GM19043 (cell line): ENCODE data around the gene IGSF3.

Experiments used
- ATAC-seq: cut with Tn5 transposase; IDR thresholded peaks from one replicate; pipeline ENCODE4 v1.9.1; 2021; ENCODE audit warnings: low read depth; ENCODE audit not compliant: unreplicated experiment

IGSF3 gene

DNA sequence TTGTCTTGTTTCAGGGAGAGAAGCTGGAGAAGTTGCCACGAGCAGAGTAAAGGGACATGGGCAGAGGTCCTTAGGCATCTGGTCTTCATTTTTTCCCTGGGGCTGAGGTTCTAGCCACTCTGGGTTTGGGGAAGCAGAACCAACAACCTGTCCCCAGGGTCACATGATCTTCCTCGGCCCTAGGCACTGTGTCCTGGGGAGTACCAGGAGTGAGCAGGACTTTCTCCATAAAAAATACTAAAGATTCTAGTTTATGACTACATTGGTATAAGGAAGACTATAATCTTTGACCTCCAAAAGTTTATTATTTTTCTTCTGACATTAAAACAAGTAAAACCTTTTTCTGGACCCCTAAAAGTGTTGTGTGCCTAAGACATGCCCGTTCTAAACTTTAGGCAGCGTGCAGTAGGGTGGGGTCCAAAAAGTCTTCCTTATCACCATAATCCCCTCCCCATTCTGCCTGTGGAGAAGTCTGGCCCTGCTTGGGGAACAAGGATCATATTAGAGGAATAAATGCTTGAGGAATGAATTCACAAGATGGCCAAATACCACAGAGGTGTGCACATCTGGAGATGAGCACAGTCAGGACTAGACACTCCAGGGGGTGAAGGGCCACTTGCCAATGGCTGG, 19.3 kb upstream of the IGSF3 start:
- ATAC-seq: no peak

DNA sequence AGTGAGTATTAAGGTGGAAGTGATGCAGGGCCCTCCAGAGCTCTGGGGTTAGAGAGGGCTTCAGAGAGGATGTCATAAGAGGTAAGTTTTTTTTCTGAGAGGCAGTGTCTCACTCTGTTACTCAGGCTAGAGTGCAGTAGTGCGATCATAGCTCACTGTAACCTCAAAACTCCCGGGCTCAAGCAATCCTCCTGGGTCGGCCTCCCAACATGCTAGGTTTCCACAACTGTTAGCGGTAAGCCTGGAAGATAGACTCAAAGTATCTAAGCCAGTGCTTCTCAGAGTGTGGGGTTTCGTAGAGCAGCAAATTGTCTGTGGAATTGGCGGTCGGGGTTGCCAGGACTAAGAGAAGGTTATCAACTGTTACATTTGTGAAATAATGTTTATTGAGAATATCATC, 18.6 kb upstream of the IGSF3 start:
- no peak for ATAC-seq

DNA sequence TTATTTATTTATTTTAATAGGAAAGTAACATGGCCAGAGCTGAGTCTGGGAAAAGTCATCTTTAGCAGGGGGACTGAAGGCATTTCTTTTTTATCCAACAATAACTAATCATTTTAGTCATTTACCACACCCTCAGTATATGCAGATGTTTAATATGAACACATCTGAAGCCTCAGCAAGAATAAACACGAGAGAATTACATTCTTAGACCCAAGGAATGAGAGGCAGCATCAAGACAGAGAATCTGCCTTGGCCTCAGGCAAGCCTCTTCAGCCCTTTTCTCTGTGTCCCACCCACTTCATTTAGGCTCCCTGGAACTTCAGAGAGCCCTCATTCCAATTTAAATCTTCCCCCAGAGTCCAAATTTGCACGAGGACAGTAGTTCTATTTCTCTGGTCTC, 17.0 kb upstream of the IGSF3 start:
- ATAC-seq: no peak

DNA sequence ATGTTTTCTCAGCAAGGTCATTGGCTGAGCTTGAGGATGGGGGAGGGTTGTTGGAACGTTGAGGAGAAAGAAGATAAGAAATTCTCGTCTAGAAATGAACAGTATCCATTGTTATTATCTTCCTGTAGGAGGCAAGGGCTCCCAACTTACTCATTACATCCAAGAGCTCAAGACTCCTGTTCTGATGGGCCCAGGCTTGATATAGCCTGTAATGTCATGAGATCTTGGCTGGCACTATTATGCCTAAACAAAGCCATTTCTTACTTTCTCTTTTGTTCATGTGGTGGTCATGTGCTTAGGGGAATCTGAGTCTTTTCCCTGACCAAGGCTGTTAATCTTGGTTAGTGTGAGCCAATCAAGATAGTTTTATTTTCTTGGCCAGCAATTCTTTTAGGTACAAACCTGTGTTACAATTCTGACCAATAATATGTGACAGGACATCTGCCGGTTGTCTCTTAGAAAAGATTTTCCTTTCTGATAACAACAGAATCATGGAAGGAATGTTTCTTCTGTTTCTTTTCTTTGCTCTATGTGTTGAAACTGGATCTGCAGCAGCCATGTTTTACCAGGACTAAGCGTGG, 15.2 kb upstream of the IGSF3 start:
- ATAC-seq: no peak

DNA sequence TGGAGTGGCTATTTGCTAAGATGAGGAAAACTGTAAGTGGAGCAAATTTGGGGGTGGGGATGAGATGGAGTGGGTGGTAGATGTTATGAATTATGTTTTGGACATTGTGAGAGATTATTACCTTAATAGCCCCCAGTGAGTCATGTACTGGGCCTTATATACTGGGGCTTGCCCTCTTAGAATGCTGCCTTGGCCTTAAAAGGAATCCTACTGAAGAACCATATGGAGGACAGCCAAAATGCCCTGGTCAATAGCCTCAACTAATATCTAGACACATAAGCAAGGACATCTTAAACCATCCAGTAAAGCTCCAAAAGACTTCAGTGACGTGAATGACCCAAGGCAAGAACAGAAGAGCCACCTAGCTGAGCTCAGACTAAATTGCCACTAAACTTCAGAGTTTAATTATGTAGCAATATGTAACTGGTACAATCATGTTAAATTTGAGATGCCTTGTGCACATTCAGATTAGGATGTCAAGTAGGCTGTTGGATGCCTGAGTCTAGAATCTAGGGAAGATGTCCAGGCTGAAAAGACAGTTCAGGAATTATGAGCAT, 13.9 kb upstream of the IGSF3 start:
- ATAC-seq: no peak

DNA sequence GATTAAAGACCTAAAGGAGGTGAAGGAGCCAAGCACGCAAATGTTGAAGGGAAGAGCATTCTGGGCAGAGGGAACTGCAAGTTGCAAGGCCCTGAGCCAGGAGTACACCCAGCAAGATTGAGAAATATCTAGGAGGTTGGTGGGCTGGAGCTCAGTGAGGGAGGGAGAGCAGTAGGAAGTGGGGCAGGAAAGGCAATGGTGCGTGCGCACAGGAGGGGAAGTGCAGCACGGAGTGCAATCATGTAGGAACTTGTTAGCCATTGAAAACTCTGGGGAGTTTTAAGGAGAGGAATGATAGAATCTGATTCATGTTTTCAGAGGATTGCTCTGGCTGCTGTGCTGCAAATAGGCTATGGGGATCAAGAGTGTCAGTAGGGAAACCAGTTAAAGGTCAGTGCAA, 13.2 kb upstream of the IGSF3 start:
- no peak for ATAC-seq

DNA sequence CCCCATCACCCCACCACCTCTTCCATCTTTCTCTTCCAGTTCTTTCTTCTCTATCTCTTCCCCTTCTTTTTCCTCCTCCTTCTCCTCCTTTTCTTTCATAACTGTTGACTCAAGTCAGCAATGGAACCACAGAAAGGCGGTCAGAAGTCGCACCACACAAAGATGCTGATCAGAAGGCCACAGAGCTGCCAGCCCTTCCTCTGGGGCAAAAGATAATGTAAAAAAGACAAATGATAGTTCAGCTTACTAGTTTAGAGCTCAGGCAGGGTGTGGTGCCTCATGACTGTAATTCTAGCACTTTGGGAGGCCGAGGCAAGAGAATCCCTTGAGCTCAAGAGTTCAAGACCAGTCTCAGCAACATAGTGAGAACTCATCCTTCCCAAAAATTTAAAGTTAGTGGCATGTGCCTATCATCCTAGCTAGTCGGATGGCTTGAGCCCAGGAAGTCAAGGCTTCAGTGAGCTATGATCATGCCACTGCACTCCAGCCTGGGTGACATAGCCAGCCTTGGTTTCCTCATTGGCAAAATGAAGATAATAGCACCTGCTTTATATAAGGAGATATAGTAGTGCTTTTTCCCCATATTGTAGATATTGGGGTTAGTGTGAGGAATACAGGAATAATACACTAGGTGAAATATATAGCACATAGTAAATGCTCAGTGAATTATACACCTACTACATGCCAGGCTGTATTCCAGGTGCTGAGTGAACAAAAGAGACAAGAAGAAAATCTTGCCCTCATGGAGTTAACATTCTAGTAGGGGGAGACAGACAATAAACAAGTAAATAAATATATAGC, 12.5 kb upstream of the IGSF3 start:
- ATAC-seq: no peak

DNA sequence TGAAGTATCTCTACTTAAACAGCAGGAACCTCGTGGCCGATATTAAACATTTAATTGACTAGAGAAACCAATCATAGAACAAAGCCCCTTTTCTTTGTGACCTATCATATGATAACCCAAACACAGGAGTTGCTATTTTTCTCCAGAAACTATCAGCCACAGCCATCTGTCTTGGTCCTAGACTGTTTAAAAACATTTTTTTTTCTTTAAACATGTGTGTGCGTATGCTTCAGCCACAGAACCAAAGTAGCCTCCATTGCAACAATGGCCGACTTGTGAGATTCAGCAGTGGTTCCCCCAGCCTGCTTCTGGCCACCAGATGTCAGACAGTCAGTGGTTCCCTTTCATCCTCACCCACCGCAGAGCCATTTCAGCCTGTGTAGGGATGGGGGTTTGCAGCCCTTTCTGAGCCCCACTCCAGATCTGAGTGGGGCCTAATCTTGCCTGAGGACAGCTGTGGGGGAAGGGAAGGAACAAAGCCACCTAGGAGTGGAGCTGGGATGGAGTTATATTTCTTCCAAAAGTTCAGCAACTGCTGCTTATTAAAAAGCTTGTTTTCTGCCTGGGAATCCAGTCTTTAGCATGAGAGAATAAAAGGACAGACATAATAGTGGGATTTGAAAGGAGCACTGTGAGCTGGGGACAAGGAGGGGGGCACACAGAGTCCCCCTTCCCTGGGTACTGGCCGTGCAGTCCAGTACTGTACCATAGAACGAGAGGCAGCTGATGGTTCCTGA, 11.7 kb upstream of the IGSF3 start:
- no peak for ATAC-seq

DNA sequence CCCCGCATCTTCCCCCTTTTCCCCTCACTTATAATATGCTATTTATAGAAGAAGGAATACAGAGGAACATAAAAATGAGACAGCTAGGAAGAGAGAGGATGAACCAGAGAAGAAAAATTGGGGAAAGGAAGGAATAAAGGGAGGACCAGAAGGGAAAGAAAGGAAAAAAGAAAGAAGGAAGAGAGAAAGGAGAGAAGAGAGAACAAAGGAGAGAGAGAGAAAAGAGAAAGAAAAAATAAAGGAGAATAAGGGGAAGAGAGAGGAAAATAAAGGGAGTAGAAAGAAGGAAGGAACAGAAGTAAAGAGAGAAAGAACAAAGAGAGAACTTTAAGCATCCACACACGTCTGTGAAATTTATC, 11.2 kb upstream of the IGSF3 start:
- no peak for ATAC-seq

DNA sequence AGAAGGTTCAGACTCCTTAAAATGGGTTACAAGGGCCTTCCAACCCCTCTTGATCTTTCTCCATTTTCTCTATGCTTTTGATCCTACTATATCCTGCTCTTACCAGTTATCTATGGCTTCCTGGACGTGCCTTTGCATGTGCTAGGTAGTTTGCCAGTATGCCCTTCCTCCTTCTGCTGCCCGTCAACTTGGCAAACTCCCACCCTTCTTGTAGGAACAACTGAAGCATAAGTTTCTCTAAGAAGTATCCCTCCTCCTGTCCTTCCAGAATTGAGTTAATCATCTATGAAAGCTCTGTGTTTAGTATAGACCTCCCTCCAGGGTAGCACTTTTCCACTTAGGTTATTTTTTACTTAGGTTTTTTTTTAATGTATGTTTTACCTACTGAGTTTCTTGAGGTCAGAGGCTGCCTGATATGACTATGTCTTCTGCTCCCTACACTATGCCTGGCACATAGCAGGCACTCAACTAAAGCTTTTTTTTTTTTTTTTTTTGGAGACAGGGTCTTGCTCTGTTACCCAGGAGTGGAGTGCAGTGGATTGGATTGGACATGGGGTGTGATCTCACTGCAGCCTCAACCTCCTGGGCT, 10.0 kb upstream of the IGSF3 start:
- no peak for ATAC-seq

DNA sequence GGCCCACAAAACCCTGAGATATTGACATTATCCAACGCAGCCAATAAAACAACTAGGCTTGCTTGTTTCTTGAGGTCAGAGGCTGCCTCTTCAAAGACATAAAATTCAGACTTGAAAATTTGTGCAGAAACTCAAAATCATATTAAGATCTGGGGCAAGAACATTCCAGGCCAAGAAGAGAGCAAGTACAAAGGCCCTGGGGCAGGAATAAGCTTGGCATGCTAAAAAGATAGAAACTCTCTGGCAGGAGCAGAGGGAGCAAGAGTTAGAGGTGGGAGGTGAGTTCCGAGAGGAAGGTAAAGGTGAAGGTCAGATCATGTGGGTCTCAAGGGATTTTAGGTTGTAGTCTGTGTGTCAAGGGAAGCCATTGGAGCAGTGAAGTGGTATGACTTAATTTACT, 8.8 kb upstream of the IGSF3 start:
- ATAC-seq: no peak

DNA sequence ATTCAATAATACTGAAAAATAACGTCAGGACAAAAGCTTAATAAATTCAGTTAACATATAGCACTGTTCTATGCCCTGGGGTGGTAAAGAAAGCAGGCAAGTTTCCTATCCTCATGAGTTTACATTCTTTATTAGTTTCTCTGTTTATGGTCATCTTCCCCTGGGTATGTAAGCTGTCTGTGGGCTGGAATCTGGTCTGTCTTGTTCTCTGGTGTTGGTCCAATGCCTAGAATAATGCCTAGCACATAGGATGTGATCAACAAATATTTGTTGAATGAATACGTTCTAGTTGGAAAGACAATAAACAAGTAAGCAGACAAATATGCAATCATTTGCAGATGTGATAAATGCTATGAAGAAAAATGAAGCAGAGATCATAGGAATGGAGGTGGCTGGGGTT, 7.2 kb upstream of the IGSF3 start:
- ATAC-seq: no peak

DNA sequence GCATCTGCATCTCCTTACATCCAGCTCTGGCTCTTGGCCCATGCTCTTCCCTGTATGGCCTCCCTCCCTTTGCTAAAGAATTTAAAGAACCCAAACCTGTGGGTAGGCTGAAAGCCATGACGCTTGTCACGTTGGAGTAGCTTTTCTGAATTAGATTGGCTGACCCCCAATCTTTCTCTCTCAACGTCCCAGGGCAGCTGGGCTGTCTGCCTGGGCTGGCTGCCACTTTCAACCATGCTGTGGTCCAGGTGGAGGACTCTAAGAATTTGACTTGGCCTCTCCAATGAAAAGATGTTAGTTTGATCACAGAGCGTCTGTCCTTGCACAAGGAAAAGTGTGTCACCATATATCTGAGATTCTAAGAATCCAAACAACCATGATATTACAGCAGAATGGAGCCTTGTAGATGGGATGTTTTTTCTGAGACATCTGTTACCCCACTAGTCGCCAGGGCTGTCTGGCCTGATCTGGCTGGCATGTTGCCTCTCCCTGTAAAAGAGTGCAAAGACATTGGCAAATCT, 6.5 kb upstream of the IGSF3 start:
- no peak for ATAC-seq

DNA sequence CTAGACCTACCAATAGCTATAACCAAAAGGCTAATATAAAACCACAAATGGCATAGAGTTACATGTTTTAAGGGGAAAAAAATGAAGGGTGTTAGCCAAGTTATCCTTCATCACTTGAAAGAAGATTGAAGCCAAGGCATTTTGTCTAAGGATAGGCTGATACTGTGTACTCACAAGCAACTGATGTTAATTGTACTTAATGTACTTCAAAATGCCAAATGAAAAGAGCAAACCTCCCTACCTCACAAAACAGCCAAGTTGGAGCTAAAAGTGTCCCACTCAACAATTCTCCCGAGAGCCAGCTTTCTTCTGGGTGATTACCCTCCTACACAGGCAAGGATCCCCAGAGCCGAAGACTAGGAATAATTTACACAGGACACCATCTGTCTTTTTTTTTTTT, 4.4 kb upstream of the IGSF3 start:
- ATAC-seq: no peak

DNA sequence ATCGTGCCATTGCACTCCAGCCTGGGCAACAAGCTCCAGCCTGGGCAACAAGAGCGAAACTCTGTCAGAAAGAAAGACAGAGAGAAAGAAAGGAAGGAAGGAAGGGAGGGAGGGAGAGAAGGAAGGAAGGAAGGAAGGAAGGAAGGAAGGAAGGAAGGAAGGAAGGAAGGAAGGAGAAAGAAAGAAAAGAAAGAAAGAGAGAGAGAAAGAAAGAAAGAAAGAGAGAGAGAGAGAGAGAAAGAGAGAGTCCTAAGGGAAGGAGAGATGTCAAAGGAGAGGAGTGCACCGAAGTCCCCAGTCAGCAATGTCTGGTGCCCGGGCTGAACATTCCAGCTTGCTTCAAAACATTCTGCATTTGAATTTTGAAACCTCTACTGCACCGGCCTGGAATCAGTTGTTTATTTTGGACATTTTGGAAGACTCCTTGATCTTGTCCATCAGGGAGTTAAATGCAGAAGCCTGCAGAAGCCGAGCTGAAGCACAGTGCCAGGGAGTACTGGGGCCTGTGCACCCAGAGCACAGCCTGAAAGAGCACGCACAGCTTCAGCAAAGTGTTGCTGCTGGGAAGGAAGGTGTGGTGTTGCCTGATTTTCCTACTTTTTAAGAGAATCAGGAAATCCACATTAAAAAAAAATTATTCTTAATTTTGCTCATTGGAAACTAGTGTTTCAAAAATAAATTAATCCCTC, 3.7 kb upstream of the IGSF3 start:
- ATAC-seq: no peak

DNA sequence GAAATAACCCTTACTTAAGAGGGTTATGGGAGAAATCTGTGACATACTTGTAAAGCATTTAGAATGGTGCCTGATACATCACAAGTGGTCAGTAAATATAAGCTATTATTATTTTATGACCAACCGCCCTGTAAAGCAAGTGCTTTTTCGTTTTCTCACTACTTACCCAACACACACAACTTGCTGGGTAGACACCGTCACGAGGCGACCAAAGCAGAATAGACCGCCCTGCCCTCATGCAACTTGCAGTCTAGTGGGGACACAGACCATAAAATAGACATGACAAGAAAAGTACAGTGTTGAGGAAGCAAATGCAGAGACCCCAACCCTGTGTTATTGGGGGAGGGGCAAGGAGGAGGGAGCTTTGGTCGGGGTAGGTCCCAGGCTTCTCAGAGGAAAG, 744 bp upstream of the IGSF3 start:
- no peak for ATAC-seq

DNA sequence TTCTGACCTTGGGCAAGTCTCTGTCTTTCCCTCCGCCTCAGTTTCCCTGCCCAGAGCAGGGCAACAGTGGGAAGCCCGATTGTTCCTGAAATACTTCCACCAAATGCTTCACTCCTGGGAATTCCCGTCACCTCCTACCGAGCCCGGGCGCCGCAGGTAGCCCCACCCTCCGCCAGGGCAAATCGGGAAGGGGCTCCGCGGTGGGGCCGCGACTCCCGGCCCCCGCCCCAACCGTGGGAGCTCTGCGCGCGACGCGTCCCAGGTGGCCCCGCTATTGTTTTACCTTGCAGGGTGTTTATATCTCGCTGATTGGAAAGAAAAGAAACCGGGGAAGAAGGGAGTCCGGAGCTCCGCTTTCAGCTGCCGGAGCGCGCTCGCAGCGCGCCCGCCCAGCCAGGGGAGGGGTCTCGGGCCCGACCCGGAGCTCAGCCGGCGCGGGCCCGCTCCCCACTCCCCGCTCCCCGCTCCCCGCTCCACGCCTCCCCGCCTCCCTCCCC, 407 bp downstream of the IGSF3 start:
- no peak for ATAC-seq

DNA sequence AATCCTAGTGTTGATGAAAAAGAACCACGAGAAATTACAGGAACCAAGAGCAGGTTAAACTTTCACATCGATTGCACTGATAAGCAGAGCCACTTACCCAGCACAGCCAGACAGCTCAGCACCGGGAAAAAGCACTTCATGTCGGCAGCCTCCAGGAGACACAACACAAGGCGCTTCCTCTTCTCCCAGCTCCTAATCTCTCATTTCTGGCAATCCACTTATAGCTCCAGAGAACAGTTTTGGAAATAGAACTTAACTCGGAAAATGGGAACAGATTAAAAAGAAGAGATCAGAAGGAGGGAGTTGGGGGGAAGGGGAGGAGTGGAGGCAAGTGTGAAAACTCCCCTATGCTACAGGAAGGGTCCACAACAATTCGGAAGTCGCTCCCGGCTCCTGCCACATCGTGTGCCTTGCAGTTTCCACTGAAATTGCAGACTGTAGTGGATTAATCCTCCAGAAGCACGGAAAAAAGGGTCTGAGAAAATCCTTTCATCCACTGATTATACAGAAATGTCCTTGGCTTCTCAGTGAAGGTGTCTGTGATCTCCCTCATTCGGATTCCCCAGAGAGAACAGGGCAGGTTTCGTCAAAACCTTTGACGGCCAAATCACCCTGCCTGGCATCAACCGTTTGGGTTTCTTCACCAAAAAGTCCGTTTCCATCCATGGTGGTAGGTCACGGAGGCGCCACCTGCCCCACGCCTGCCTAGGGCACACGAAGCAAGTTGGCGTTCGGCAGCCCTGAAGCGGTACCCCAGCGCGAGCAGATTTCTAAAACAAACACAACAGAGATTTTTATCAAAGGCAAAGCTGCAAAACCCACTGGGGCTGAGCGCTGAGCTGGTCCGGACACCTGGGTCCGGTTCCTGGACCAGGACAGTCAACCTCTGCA, 1.1 kb downstream of the IGSF3 start:
- ATAC-seq: no peak

DNA sequence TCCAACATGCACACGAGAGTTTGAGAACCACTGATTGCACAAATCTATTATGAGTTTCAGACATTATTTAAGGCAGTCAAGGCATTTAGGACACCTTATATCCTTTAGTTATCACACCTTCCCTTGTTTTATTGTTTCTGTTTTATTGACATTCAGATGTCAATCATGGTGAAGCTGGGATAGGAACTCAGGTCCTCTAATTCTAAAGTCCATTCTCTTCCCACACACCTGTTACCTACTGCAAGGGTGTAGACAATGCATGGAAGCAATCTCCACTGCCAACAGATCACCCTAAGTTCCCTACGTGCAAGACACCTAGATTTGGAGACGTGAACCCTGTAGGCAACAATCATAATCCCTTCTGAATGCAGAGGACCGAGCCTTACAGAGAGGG, 2.6 kb downstream of the IGSF3 start:
- ATAC-seq: no peak
